ENCODE data around the gene VMAC. TPM values are rescaled to one million over a fixed set of nuclear protein-coding genes. Genes with fewer than 3 reads are reported as not detected.

Gene VMAC
- total RNA-seq, 1 donor from 2014 or later, result 4.5 TPM

GRCh38 chr19:5877427-5877826, 27.2 kb upstream of the VMAC start:
- H3K4me3 ChIP-seq (ENCODE audit: low read depth, low read length), result no peak overlapping the region
- FAIRE-seq (peak; percentile 64), DNase-seq (ENCODE audit: low read depth) (no peak)
- H3K27me3 ChIP-seq (ENCODE audit: control insufficient read depth, insufficient read depth, low read length), result no peaks in the 10 kb centered on the region
- no peaks in the 10 kb centered on the region for H3K36me3 ChIP-seq (ENCODE audit: control insufficient read depth, insufficient read depth, low read length)
- TF ChIP-seq CTCF (IDR thresholded peaks at IDR 0.05; ENCODE audit: insufficient read depth, low read length, severe bottlenecking), result no peak

DNA sequence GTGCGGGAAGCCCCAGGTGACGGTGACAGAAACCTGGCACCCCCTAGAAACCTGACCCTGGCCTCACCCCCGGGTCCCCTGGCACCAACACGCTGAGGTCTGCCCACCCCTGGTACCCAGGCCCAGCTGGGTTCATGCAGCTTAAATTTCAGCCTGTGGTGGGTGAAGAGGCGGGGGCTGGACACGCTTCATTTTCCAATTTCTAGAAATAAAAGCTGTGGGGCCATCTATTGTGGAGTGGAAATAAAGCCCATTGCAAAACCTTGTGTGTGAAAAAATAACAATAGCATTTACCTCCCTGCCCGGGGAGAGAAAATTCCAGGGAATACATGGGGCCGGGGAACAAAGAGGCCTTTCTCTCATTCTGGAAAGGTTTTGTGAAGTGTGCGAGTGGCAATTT, 26.8 kb upstream of the VMAC start:
- no peak for DNase-seq (ENCODE audit: low read depth)
- H3K4me3 ChIP-seq (ENCODE audit: low read depth, low read length), result no peak overlapping the region
- no peak for TF ChIP-seq CTCF (IDR thresholded peaks at IDR 0.05; ENCODE audit: insufficient read depth, low read length, severe bottlenecking)
- no peaks in the 10 kb centered on the region for H3K27me3 ChIP-seq (ENCODE audit: control insufficient read depth, insufficient read depth, low read length)
- no peaks in the 10 kb centered on the region for H3K36me3 ChIP-seq (ENCODE audit: control insufficient read depth, insufficient read depth, low read length)
- no peak for FAIRE-seq

GRCh38 chr19:5880196-5880595, 24.5 kb upstream of the VMAC start:
- no peak for TF ChIP-seq CTCF (IDR thresholded peaks at IDR 0.05; ENCODE audit: insufficient read depth, low read length, severe bottlenecking)
- H3K27me3 ChIP-seq (ENCODE audit: control insufficient read depth, insufficient read depth, low read length), result no peaks in the 10 kb centered on the region
- H3K4me3 ChIP-seq (ENCODE audit: low read depth, low read length), result no peak overlapping the region
- DNase-seq (ENCODE audit: low read depth), result no peak
- no peak for FAIRE-seq
- no peaks in the 10 kb centered on the region for H3K36me3 ChIP-seq (ENCODE audit: control insufficient read depth, insufficient read depth, low read length)

GRCh38 chr19:5880604-5881078, 24.0 kb upstream of the VMAC start:
- DNase-seq (ENCODE audit: low read depth), result peak; percentile 48
- Histone ChIP-seq H3K4me3 (ENCODE audit: low read depth, low read length) (no peak overlapping the region), H3K27me3 (ENCODE audit: control insufficient read depth, insufficient read depth, low read length) (no peaks in the 10 kb centered on the region), H3K36me3 (ENCODE audit: control insufficient read depth, insufficient read depth, low read length) (no peaks in the 10 kb centered on the region)
- FAIRE-seq, result no peak
- TF ChIP-seq CTCF (IDR thresholded peaks at IDR 0.05; ENCODE audit: insufficient read depth, low read length, severe bottlenecking), result no peak

- no peaks in the 10 kb centered on the region for H3K27me3 ChIP-seq (ENCODE audit: control insufficient read depth, insufficient read depth, low read length)
- no peak overlapping the region for H3K4me3 ChIP-seq (ENCODE audit: low read depth, low read length)
- TF ChIP-seq CTCF (IDR thresholded peaks at IDR 0.05; ENCODE audit: insufficient read depth, low read length, severe bottlenecking), result no peak
- H3K36me3 ChIP-seq (ENCODE audit: control insufficient read depth, insufficient read depth, low read length), result no peaks in the 10 kb centered on the region
- DNase-seq (ENCODE audit: low read depth), result no peak
- FAIRE-seq, result no peak
Observed at GRCh38 chr19:5881543-5882299, 23.0 kb upstream of the VMAC start.
